GM12878 (cell line): ENCODE results near the gene RERE.

ENCODE experiments used
- CHD4 ChIP-seq: fragments of 200-600 bp; sonication (generic); IDR thresholded peaks from 2 replicates; pipeline ENCODE4 v1.6.1; 2016; ENCODE audit warnings: mild to moderate bottlenecking
- CTCF ChIP-seq, 3 experiments: IDR thresholded peaks in 2 of 3; conservative IDR thresholded peaks in 1 of 3; 2 replicates each; pipeline ENCODE4 v1.5.1; 2011; ENCODE audit warnings: low read depth in 3 of 3, low read length in 3 of 3, mild to moderate bottlenecking in 3 of 3, control low read depth in 2 of 3, moderate library complexity in 2 of 3, inconsistent platforms in 1 of 3, mixed read lengths in 1 of 3; ENCODE audit not compliant: control insufficient read depth in 2 of 3, insufficient read depth in 1 of 3; ENCODE audit errors: extremely low read depth in 1 of 3
- EP300 ChIP-seq, 2 experiments: fragments of 150-350 bp in 1 of 2; IDR thresholded peaks; 2 replicates each; pipeline ENCODE4 v1.6.1; 2011 to 2012; ENCODE audit warnings: low read depth in 2 of 2, low read length in 2 of 2, borderline replicate concordance in 1 of 2, improper control_type of control experiment in 1 of 2, inconsistent platforms in 1 of 2; ENCODE audit not compliant: control insufficient read depth in 1 of 2
- HDGF ChIP-seq: fragments of 450-650 bp; IDR thresholded peaks from 2 replicates; pipeline ENCODE4 v1.6.1; 2016; ENCODE audit warnings: antibody characterized with exemption
- LARP7 ChIP-seq: fragments of 450-650 bp; IDR thresholded peaks from 2 replicates; pipeline ENCODE4 v1.6.1; 2017; ENCODE audit warnings: mild to moderate bottlenecking
- PBX3 ChIP-seq: IDR thresholded peaks from 2 replicates; pipeline ENCODE4 v1.6.1; 2011; ENCODE audit warnings: mild to moderate bottlenecking, low read depth, low read length, moderate library complexity; ENCODE audit not compliant: insufficient replicate concordance
- POLR2AphosphoS5 ChIP-seq: IDR thresholded peaks from 2 replicates; pipeline ENCODE4 v1.6.1; 2011; ENCODE audit warnings: mild to moderate bottlenecking, low read length, inconsistent platforms
- USF1 ChIP-seq: IDR thresholded peaks from 2 replicates; pipeline ENCODE4 v1.6.1; 2011; ENCODE audit warnings: borderline replicate concordance, low read depth, mild to moderate bottlenecking, moderate library complexity, mixed read lengths, low read length; ENCODE audit not compliant: insufficient read depth; ENCODE audit errors: extremely low read length
- ZBTB11 ChIP-seq: fragments of 450-650 bp; formaldehyde crosslinking; IDR thresholded peaks from 2 replicates; pipeline ENCODE4 v1.5.0; 2022; ENCODE audit warnings: mild to moderate bottlenecking, missing genetic modification characterization
- ZNF24 ChIP-seq: fragments of 450-650 bp; IDR thresholded peaks from 2 replicates; pipeline ENCODE4 v1.6.1; 2017; ENCODE audit warnings: antibody characterized with exemption, mild to moderate bottlenecking

GRCh38 chr1:8303141-8303540 is 514.3 kb downstream of the RERE start:
- TF ChIP-seq CHD4 (no peak), HDGF (no peak), ZBTB11 (no peak), CTCF (IDR thresholded peaks at IDR 0.05 in 2 of 3, conservative IDR thresholded peaks at IDR 0.05 in 1 of 3; ENCODE audit: control insufficient read depth in 2 of 3, extremely low read depth in 1 of 3, insufficient read depth in 1 of 3, low read depth in 3 of 3, low read length in 3 of 3) (no peak), LARP7 (no peak), EP300 (IDR thresholded peaks at IDR 0.05; ENCODE audit: borderline replicate concordance in 1 of 2, control insufficient read depth in 1 of 2, low read depth in 2 of 2, low read length in 2 of 2) (no peak), PBX3 (no peak), ZNF24 (no peak), USF1 (no peak), POLR2AphosphoS5 (no peak)
